Peyer's patch (tissue), 4 donors: ENCODE measurements around the gene NDUFV3.
"Not testable (repeated sequence)": the region's sequence is repeated elsewhere in the genome, so short reads cannot be mapped to it uniquely, and the experiment has no call there.

ENCODE experiments used
- POLR2A ChIP-seq, 2 donors: fragments of 450-650 bp; IDR thresholded peaks; one replicate each; pipeline ENCODE4 v1.5.1; 2017; ENCODE audit warnings: antibody characterized with exemption in 2 of 2, mild to moderate bottlenecking in 2 of 2, moderate library complexity in 2 of 2
- TF ChIP-seq, protein P1 (sequence below), 6 experiments: fragments of 450-650 bp in 4 of 6; fragments of 200-600 bp in 2 of 6; sonication (generic) in 1 of 6; IDR thresholded peaks; one replicate each; pipeline ENCODE4 v1.5.1; 2017 to 2019; ENCODE audit warnings: antibody characterized with exemption in 6 of 6, mild to moderate bottlenecking in 3 of 6, moderate library complexity in 1 of 6

DNA sequence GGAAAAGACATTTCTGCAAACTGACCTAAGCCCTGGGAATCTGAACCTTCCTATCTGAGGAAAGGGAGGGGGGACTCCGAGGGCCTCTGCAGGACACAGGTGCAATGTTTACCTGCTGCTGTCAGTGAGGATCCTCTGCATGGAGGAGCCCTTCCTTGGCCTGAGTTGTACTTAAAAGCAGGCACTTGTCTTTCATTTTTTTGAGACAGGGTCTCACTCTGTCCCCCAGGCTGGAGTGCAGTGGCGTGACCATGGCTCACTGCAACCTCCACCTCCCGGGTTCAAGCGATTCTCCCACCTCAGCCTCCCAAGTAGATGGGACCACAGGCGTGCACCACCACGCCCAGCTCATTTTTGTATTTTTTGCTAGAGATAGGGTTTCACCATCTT is 45.5 kb downstream of the NDUFV3 start:
- TF ChIP-seq, protein P1, sequence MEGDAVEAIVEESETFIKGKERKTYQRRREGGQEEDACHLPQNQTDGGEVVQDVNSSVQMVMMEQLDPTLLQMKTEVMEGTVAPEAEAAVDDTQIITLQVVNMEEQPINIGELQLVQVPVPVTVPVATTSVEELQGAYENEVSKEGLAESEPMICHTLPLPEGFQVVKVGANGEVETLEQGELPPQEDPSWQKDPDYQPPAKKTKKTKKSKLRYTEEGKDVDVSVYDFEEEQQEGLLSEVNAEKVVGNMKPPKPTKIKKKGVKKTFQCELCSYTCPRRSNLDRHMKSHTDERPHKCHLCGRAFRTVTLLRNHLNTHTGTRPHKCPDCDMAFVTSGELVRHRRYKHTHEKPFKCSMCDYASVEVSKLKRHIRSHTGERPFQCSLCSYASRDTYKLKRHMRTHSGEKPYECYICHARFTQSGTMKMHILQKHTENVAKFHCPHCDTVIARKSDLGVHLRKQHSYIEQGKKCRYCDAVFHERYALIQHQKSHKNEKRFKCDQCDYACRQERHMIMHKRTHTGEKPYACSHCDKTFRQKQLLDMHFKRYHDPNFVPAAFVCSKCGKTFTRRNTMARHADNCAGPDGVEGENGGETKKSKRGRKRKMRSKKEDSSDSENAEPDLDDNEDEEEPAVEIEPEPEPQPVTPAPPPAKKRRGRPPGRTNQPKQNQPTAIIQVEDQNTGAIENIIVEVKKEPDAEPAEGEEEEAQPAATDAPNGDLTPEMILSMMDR (IDR thresholded peaks at IDR 0.05): not testable (repeated sequence)
- not testable (repeated sequence) for TF ChIP-seq POLR2A (IDR thresholded peaks at IDR 0.05)
